ENCODE measurements around the gene AGAP3. TPM values are rescaled to one million over a fixed set of nuclear protein-coding genes. Genes with fewer than 3 reads are reported as not detected.

AGAP3 gene
- total and polyA plus RNA-seq, 2 of the 4 experiments (the other 2 are of a cell fraction), result 35.3 to 93.9 TPM

- Histone ChIP-seq H3K9me1 (ENCODE audit: insufficient read depth, low read length) (no peaks in the 10 kb centered on the region), H2BK15ac (ENCODE audit: low read depth, low read length) (no peak overlapping the region), H3K4me1 (ENCODE audit: control insufficient read depth, insufficient read depth, low read length) (peaks cover 2% of the 10 kb centered on the region; the same call in 1 of the 2 replicates), H3K4me2 (ENCODE audit: low read depth, low read length) (no peak overlapping the region), H2BK20ac (ENCODE audit: low read depth, low read length) (no peak overlapping the region), H3K9me3 (ENCODE audit: control insufficient read depth, insufficient read depth, low read length) (no peaks in the 10 kb centered on the region), H3K4me3 (ENCODE audit: insufficient read depth, low read depth, low read length) (no peak overlapping the region), H4K5ac (ENCODE audit: low read depth, low read length) (no peak overlapping the region), H2AK5ac (ENCODE audit: low read depth, low read length) (no peak overlapping the region), H2BK120ac (ENCODE audit: low read depth, low read length) (no peak overlapping the region), H3K18ac (ENCODE audit: low read depth, low read length) (no peak overlapping the region), H3K27me3 (ENCODE audit: control insufficient read depth, insufficient read depth, low read length) (no peaks in the 10 kb centered on the region), H3K9ac (ENCODE audit: low read depth, low read length) (no peak overlapping the region), H4K8ac (ENCODE audit: low read depth in 2 of 2, low read length in 2 of 2) (no peak overlapping the region), H3K56ac (ENCODE audit: extremely low read depth, insufficient read depth, low read length) (no peak overlapping the region), H3K79me1 (ENCODE audit: low read depth in 1 of 2, low read length in 2 of 2) (peaks cover 14 to 49% of the 10 kb centered on the region in 2 experiments), H3K4ac (ENCODE audit: low read depth, low read length) (no peak overlapping the region), H2AFZ (replicated peaks; ENCODE audit: low read length, poor library complexity) (no peak overlapping the region), H3K23ac (ENCODE audit: low read depth, low read length) (no peak overlapping the region), H2BK5ac (ENCODE audit: low read depth, low read length, poor library complexity, severe bottlenecking) (no peak overlapping the region), H3K14ac (replicated peaks; ENCODE audit: low read depth, low read length) (no peak overlapping the region), H2AK9ac (replicated peaks; ENCODE audit: low read depth, low read length, poor library complexity) (peak overlapping the region; percentile 63), H4K20me1 (ENCODE audit: insufficient read depth, low read length) (peaks cover 42% of the 10 kb centered on the region), H4K91ac (ENCODE audit: insufficient read depth, low read depth, low read length) (no peak overlapping the region), H3K27ac (ENCODE audit: insufficient read depth, low read length) (no peak overlapping the region), H3K36me3 (ENCODE audit: control insufficient read depth, insufficient read depth, low read length) (peaks cover 65% of the 10 kb centered on the region)
- intact Hi-C loops (cut with micrococcal nuclease), result loop anchor here (5.0 kb wide), 1 partner anchor 182 kb away; no protein-coding TSS in a partner anchor
- 91% methylated on average over 15 of the region's 27 CpGs; no CpG with 5 or more reads in 1 of the 2 experiments for WGBS, 2 experiments (ENCODE audit: extremely low coverage in 2 of 2, insufficient read length in 1 of 2)
- dilution Hi-C loops (cut with HindIII; ENCODE audit: low sequenced_read_pairs, unreplicated experiment), result no loop called here
- in situ Hi-C loops (cut with MboI; ENCODE audit: low sequenced_read_pairs), result loop anchor here (10.0 to 25.0 kb wide), 2 partner anchors 185 to 333 kb away; no protein-coding TSS in a partner anchor
- CTCF ChIA-PET, result interaction anchor here (0.5 kb wide), 1 partner anchor 31 kb away, joined by 4 read pairs; no protein-coding TSS in a partner anchor
- no peak for ATAC-seq (ENCODE audit: low read depth)
- TF ChIP-seq RCOR1 (IDR thresholded peaks at IDR 0.05; ENCODE audit: insufficient replicate concordance, low read length) (no peak), BHLHE40 (IDR thresholded peaks at IDR 0.05; ENCODE audit: low read depth, low read length) (no peak), FOS (IDR thresholded peaks at IDR 0.05; ENCODE audit: low read depth, low read length) (no peak), POLR2A (IDR thresholded peaks at IDR 0.05; ENCODE audit: low read depth, low read length) (no peak), CHD1 (IDR thresholded peaks at IDR 0.05; ENCODE audit: low read depth, low read length) (no peak), ELK1 (IDR thresholded peaks at IDR 0.05; ENCODE audit: borderline replicate concordance, low read depth, low read length) (no peak), CTCF (conservative IDR thresholded peaks at IDR 0.05; ENCODE audit: low read depth, low read length) (no peak), RFX5 (IDR thresholded peaks at IDR 0.05; ENCODE audit: low read depth, low read length) (no peak), NFE2L2 (IDR thresholded peaks at IDR 0.05; ENCODE audit: low read depth, low read length) (no peak), MAZ (IDR thresholded peaks at IDR 0.05; ENCODE audit: borderline replicate concordance, low read depth, low read length) (no peak), MAFK (IDR thresholded peaks at IDR 0.05; ENCODE audit: low read depth, low read length) (no peak), CEBPB (IDR thresholded peaks at IDR 0.05; ENCODE audit: low read depth, low read length) (no peak), RAD21 (IDR thresholded peaks at IDR 0.05; ENCODE audit: low read length) (no peak), USF2 (IDR thresholded peaks at IDR 0.05; ENCODE audit: low read depth, low read length) (no peak), SMC3 (IDR thresholded peaks at IDR 0.05; ENCODE audit: low read depth, low read length) (no peak), MXI1 (IDR thresholded peaks at IDR 0.05; ENCODE audit: borderline replicate concordance, low read depth, low read length) (no peak)
- BruUV-seq (replicated peaks), result no TSS peak
- POLR2A ChIA-PET (ENCODE audit: unreplicated experiment), result no interaction called here
- DNase-seq, result no peak
Observed at GRCh38 chr7:151119902-151120301, 33.6 kb downstream of the AGAP3 start.
